Neural cell (in vitro differentiated cells): ENCODE data around the gene PRIMA1. TPM values are rescaled to one million over a fixed set of nuclear protein-coding genes. Genes with fewer than 3 reads are reported as not detected.

Experiments
- H2AFZ ChIP-seq: fragments of 200-600, 300-800 bp; sonication (generic), shearing (Covaris generic); 2 replicates; pipeline ENCODE4 v1.6.0; 2014; ENCODE audit warnings: low read depth, mild to moderate bottlenecking, antibody characterized with exemption, low read length, moderate library complexity
- H3F3A ChIP-seq: fragments of 200-600 bp; shearing (Covaris generic); 2 replicates; pipeline ENCODE4 v1.6.1; 2016; ENCODE audit warnings: mild to moderate bottlenecking, moderate library complexity, mixed read lengths, antibody characterized with exemption, low read length; ENCODE audit not compliant: insufficient read depth, poor library complexity, severe bottlenecking
- H3K27ac ChIP-seq: fragments of 200-600, 300-800 bp; sonication (generic), shearing (Covaris generic); 2 replicates; pipeline ENCODE4 v1.5.1; 2014; ENCODE audit warnings: mild to moderate bottlenecking, low read length, moderate library complexity
- H3K27me3 ChIP-seq: fragments of 300-800, 200-600 bp; sonication (generic), shearing (Covaris generic); 2 replicates; pipeline ENCODE4 v1.6.0; 2014; ENCODE audit warnings: mild to moderate bottlenecking, low read depth, low read length, moderate library complexity; ENCODE audit not compliant: insufficient read depth
- H3K36me3 ChIP-seq: fragments of 300-800, 200-600 bp; sonication (generic), shearing (Covaris generic); 2 replicates; pipeline ENCODE4 v1.5.1; 2014; ENCODE audit warnings: mild to moderate bottlenecking, antibody characterized with exemption, low read length, moderate library complexity; ENCODE audit not compliant: insufficient read depth
- H3K4me2 ChIP-seq: fragments of 300-800, 200-600 bp; sonication (generic), shearing (Covaris generic); 2 replicates; pipeline ENCODE4 v1.6.0; 2014; ENCODE audit warnings: mild to moderate bottlenecking, low read length
- H3K4me3 ChIP-seq: fragments of 300-800, 200-600 bp; sonication (generic), shearing (Covaris generic); 2 replicates; pipeline ENCODE4 v1.5.1; 2014; ENCODE audit warnings: mild to moderate bottlenecking, low read length, moderate library complexity
- H3K79me2 ChIP-seq: fragments of 200-600 bp; shearing (Covaris generic); replicated peaks from 2 replicates; pipeline ENCODE4 v1.6.0; 2014; ENCODE audit warnings: mild to moderate bottlenecking, low read length, moderate library complexity; ENCODE audit not compliant: insufficient read depth
- H3K9ac ChIP-seq: fragments of 300-800, 200-600 bp; sonication (generic), shearing (Covaris generic); 2 replicates; pipeline ENCODE4 v1.6.1; 2016; ENCODE audit warnings: mild to moderate bottlenecking, low read length, mixed read lengths
- H3K9me2 ChIP-seq: fragments of 200-600 bp; shearing (Covaris generic); 2 replicates; pipeline ENCODE4 v1.6.1; 2016; ENCODE audit warnings: mild to moderate bottlenecking, low read length, mixed read lengths; ENCODE audit not compliant: insufficient read depth
- H3K9me3 ChIP-seq: fragments of 200-600, 300-800 bp; sonication (generic), shearing (Covaris generic); 2 replicates; pipeline ENCODE4 v1.6.1; 2016; ENCODE audit warnings: mild to moderate bottlenecking, mixed run types, low read length, moderate library complexity, mixed read lengths
- H4K20me1 ChIP-seq: fragments of 200-600 bp; shearing (Covaris generic); 2 replicates; pipeline ENCODE4 v1.6.1; 2016; ENCODE audit warnings: mild to moderate bottlenecking, mixed run types; ENCODE audit not compliant: insufficient read depth
- CTCF ChIP-seq: fragments of 450-650 bp; IDR thresholded peaks from 2 replicates; pipeline ENCODE4 v1.5.1; 2014; ENCODE audit warnings: antibody characterized with exemption, mild to moderate bottlenecking, moderate library complexity; ENCODE audit not compliant: poor library complexity, severe bottlenecking
- EP300 ChIP-seq: fragments of 450-650 bp; conservative IDR thresholded peaks from 2 replicates; pipeline ENCODE4 v1.6.1; 2014; ENCODE audit warnings: antibody characterized with exemption, mild to moderate bottlenecking, moderate library complexity; ENCODE audit not compliant: poor library complexity, severe bottlenecking
- EZH2 ChIP-seq: fragments of 200-600, 300-800 bp; shearing (Covaris generic), sonication (generic); IDR thresholded peaks from 2 replicates; pipeline ENCODE4 v1.6.1; 2014; ENCODE audit warnings: antibody characterized with exemption, low read length, borderline replicate concordance, mild to moderate bottlenecking; ENCODE audit not compliant: insufficient read depth, poor library complexity, severe bottlenecking
- MXI1 ChIP-seq: fragments of 450-650 bp; conservative IDR thresholded peaks from 2 replicates; pipeline ENCODE4 v1.6.1; 2014; ENCODE audit warnings: antibody characterized with exemption, mild to moderate bottlenecking; ENCODE audit not compliant: poor library complexity, severe bottlenecking
- POLR2AphosphoS5 ChIP-seq: IDR thresholded peaks from 2 replicates; pipeline ENCODE4 v1.6.1; 2012
- RAD21 ChIP-seq: fragments of 450-650 bp; conservative IDR thresholded peaks from 2 replicates; pipeline ENCODE4 v1.6.1; 2014; ENCODE audit warnings: antibody characterized with exemption, mild to moderate bottlenecking, moderate library complexity
- REST ChIP-seq: IDR thresholded peaks from 2 replicates; pipeline ENCODE4 v1.6.1; 2012; ENCODE audit warnings: borderline replicate concordance
- SMC3 ChIP-seq: fragments of 450-650 bp; conservative IDR thresholded peaks from 2 replicates; pipeline ENCODE4 v1.6.1; 2014; ENCODE audit warnings: antibody characterized with exemption, mild to moderate bottlenecking, moderate library complexity; ENCODE audit not compliant: poor library complexity
- TAF1 ChIP-seq: IDR thresholded peaks from 2 replicates; pipeline ENCODE4 v1.6.1; 2012; ENCODE audit warnings: low read depth
- polyA plus RNA-seq: library from polyadenylated mRNA; depleted of rRNA; stranded (reverse); fragments of >200 nt; gene quantifications from 2 replicates; pipeline ENCODE4 v1.2.3, GENCODE V29; 2014

Gene PRIMA1
- polyA plus RNA-seq, 1 donor from 2014 or later, result not detected

DNA sequence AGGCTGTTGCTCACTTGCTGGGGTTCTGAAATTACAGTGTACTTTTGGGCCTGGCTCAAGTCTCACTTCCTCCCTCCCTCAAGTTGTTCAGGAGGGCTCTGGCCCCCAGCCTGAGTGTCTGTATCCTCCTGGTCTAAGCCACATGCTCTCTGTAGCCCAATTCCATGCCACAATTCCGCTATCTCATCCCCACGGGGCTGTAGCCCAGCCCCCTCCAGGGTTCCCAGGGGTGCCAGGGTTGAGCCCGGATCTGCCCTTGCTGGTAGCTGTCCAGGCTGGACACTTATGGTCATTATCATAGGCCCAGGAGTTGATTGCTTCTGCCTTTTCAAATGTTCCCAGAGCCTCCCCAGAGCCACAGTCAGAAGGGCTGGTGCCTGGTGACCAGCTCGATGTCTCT lies 65.3 kb downstream of the PRIMA1 start:
- H4K20me1 ChIP-seq, result no peaks in the 10 kb centered on the region
- H3K9ac ChIP-seq, result no peak overlapping the region
- H3K4me2 ChIP-seq, result no peak overlapping the region
- no peaks in the 10 kb centered on the region for H3K9me2 ChIP-seq
- H3K36me3 ChIP-seq, result no peaks in the 10 kb centered on the region
- no peak overlapping the region for H2AFZ ChIP-seq
- no peaks in the 10 kb centered on the region for H3F3A ChIP-seq
- no peak for TF ChIP-seq POLR2AphosphoS5
- no peak for TF ChIP-seq EP300
- no peak for TF ChIP-seq SMC3
- TF ChIP-seq CTCF, result no peak
- no peak for TF ChIP-seq MXI1
- TF ChIP-seq TAF1, result no peak
- H3K27me3 ChIP-seq, result no peaks in the 10 kb centered on the region
- no peak overlapping the region for H3K4me3 ChIP-seq
- H3K79me2 ChIP-seq, result no peaks in the 10 kb centered on the region
- no peaks in the 10 kb centered on the region for H3K9me3 ChIP-seq
- no peak overlapping the region for H3K27ac ChIP-seq

- Histone ChIP-seq H3K9ac (no peak overlapping the region), H3K36me3 (no peaks in the 10 kb centered on the region), H3K9me2 (no peaks in the 10 kb centered on the region), H2AFZ (no peak overlapping the region), H3K9me3 (no peaks in the 10 kb centered on the region), H3K27me3 (no peaks in the 10 kb centered on the region), H4K20me1 (no peaks in the 10 kb centered on the region), H3F3A (no peaks in the 10 kb centered on the region), H3K4me2 (no peak overlapping the region), H3K79me2 (no peaks in the 10 kb centered on the region), H3K27ac (no peak overlapping the region), H3K4me3 (no peak overlapping the region)
- no peak for TF ChIP-seq MXI1
These were observed 67.3 kb downstream of the PRIMA1 start for GRCh38 chr14:93720981-93721483.

DNA sequence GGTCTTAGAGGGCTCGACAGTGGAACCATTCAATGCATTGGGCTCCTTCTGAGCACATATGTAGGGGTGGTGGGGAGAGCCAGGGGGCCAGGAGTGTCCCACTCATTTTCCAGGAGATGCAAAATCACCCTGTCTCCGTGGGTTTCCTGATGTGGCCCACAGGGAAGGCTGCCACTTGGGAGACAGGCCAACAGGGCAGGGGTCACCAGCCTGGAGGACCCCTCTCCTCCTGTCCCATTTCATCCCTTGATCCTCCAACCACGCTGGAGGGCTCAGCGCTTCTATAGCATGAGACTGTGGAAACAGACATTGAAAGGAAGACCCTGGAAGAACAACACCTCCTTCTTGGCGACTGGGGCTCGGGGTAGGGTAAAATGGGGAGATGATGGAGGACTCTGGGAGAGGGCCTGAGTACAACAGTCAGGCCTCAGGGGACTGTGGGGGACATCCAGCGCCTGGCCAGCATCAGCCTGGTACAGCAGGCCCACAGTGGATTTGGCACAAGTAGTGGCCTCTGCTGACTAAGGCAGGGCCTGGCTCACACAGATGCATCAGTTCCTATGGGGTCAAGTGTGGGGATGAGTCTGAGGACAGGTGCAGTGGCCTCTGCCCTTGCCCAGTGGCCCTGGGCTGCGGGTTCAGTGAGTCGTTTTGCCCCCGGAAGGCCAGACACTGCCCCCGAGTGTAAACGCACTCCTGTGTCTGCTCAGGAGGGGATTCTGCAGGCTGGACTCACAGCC lies 68.0 kb downstream of the PRIMA1 start:
- H3K9me3 ChIP-seq, result no peaks in the 10 kb centered on the region
- no peak overlapping the region for H2AFZ ChIP-seq
- H3K9me2 ChIP-seq, result no peaks in the 10 kb centered on the region
- no peaks in the 10 kb centered on the region for H3F3A ChIP-seq
- H3K27me3 ChIP-seq, result no peaks in the 10 kb centered on the region
- H3K36me3 ChIP-seq, result no peaks in the 10 kb centered on the region
- no peak for TF ChIP-seq TAF1
- no peak for TF ChIP-seq CTCF
- no peak for TF ChIP-seq RAD21
- TF ChIP-seq EP300, result no peak
- TF ChIP-seq EZH2, result no peak
- no peak for TF ChIP-seq MXI1
- TF ChIP-seq POLR2AphosphoS5, result no peak
- TF ChIP-seq REST, result no peak
- TF ChIP-seq SMC3, result no peak
- H4K20me1 ChIP-seq, result no peaks in the 10 kb centered on the region
- H3K27ac ChIP-seq, result no peak overlapping the region
- no peak overlapping the region for H3K4me2 ChIP-seq
- no peak overlapping the region for H3K9ac ChIP-seq
- no peak overlapping the region for H3K4me3 ChIP-seq
- no peaks in the 10 kb centered on the region for H3K79me2 ChIP-seq
